ENCODE measurements around the gene FAAP20. TPM values are rescaled to one million over a fixed set of nuclear protein-coding genes. Genes with fewer than 3 reads are reported as not detected.

Gene FAAP20
- total and polyA plus RNA-seq, 2 of the 8 experiments (the other 6 are each of a cell fraction or from before 2014, with no cell fraction given), result 58.4 to 99.8 TPM

GRCh38 chr1:2195785-2196184 is 1.2 kb upstream of the FAAP20 start (continued):
- TF ChIP-seq RBBP5 (IDR thresholded peaks at IDR 0.05; ENCODE audit: borderline replicate concordance, low read depth, low read length) (no peak), SP1 (IDR thresholded peaks at IDR 0.05; ENCODE audit: low read depth, low read length) (no peak), MAFK (IDR thresholded peaks at IDR 0.05; ENCODE audit: low read depth, low read length) (no peak), TBP (IDR thresholded peaks at IDR 0.05; ENCODE audit: low read depth, low read length) (no peak), FOSL1 (IDR thresholded peaks at IDR 0.05; ENCODE audit: insufficient read depth, low read depth, low read length) (no peak), RXRA (IDR thresholded peaks at IDR 0.05; ENCODE audit: insufficient read depth, low read depth, low read length) (no peak), KDM1A (IDR thresholded peaks at IDR 0.05; ENCODE audit: borderline replicate concordance, low read length) (no peak)

Measured in H1 (cell line).